ENCODE results near the gene NR2E3. TPM values are rescaled to one million over a fixed set of nuclear protein-coding genes. Genes with fewer than 3 reads are reported as not detected.

NR2E3 gene
- total and polyA plus RNA-seq, 9 of the 15 experiments (the other 6 are each of a cell fraction or from before 2014, with no cell fraction given) = not detected

GRCh38 chr15:71808311-71809020 lies 1.9 kb upstream of the NR2E3 start:
- Histone ChIP-seq H3K36me3 (ENCODE audit: control insufficient read depth, insufficient read depth, low read length) (no peaks in the 10 kb centered on the region), H3K27ac (ENCODE audit: extremely low read depth, low read depth, low read length) (no peak overlapping the region), H2AFZ (ENCODE audit: low read depth, low read length) (no peak overlapping the region), H3K9ac (ENCODE audit: insufficient read depth in 1 of 2, low read depth in 2 of 2, low read length in 2 of 2) (no peak overlapping the region), H3K27me3 (ENCODE audit: control insufficient read depth in 2 of 2, insufficient read depth in 2 of 2, low read length in 2 of 2) (peaks cover 35 to 60% of the 10 kb centered on the region in 2 experiments; a peak in 4 of 5 replicates), H3K9me1 (ENCODE audit: control insufficient read depth, insufficient read depth, low read length) (no peaks in the 10 kb centered on the region), H3K4me1 (replicated peaks in 1 of 2; ENCODE audit: control insufficient read depth in 2 of 2, insufficient read depth in 2 of 2, low read length in 2 of 2) (peaks cover 0 to 6% of the 10 kb centered on the region in 2 experiments; a peak in 2 of 5 replicates), H3K79me2 (ENCODE audit: control insufficient read depth, insufficient read depth, low read length) (no peaks in the 10 kb centered on the region), H3K4me2 (ENCODE audit: insufficient read depth, low read length) (no peak overlapping the region), H4K20me1 (replicated peaks; ENCODE audit: control insufficient read depth, insufficient read depth, low read length) (peaks cover 5% of the 10 kb centered on the region), H3K4me3 (no peak overlapping the region), H3K9me3 (replicated peaks; ENCODE audit: control insufficient read depth, insufficient read depth, low read depth, low read length) (no peaks in the 10 kb centered on the region)
- FAIRE-seq (no peak), ATAC-seq (no peak), DNase-seq (ENCODE audit: extremely low read depth in 1 of 4, low spot score in 3 of 4) (no peak)
- in situ Hi-C loops (cut with MboI) (loop anchor here (5.0 kb wide), 1 partner anchor 344 kb away; no protein-coding TSS in a partner anchor), intact Hi-C loops (cut with micrococcal nuclease) (loop anchor here (10.0 kb wide), 2 partner anchors 364 to 424 kb away; no protein-coding TSS in a partner anchor)
- ChIA-PET POLR2A (interaction anchor here (0.9 kb wide), 1 partner anchor 339 kb away, joined by 4 read pairs; no protein-coding TSS in a partner anchor), CTCF (ENCODE audit: low intra/inter-chr PET ratio) (no interaction called here)
- under 1% methylated on average over 11 of the region's 18 CpGs for WGBS (ENCODE audit: insufficient coverage, low coverage, missing lambda C conversion rate)
- no TSS peak for BruUV-seq (replicated peaks)
- TF ChIP-seq SAFB2 (IDR thresholded peaks at IDR 0.05; ENCODE audit: borderline replicate concordance, low read depth, low read length, severe bottlenecking) (no peak), ADNP (tag; IDR thresholded peaks at IDR 0.05) (no peak), CXXC5 (CRISPR knock-in tag; IDR thresholded peaks at IDR 0.05) (no peak), HOXB6 (CRISPR knock-in tag; IDR thresholded peaks at IDR 0.05; ENCODE audit: borderline replicate concordance) (no peak), ZNF174 (CRISPR knock-in tag; IDR thresholded peaks at IDR 0.05) (no peak), RFX1 (IDR thresholded peaks at IDR 0.05) (no peak), RNF2 (IDR thresholded peaks at IDR 0.05) (no peak), GATAD2A (IDR thresholded peaks at IDR 0.05) (no peak), GMEB1 (CRISPR knock-in tag; IDR thresholded peaks at IDR 0.05) (no peak), ZNF507 (tag; conservative IDR thresholded peaks at IDR 0.05) (no peak), ZNF277 (CRISPR knock-in tag; IDR thresholded peaks at IDR 0.05; ENCODE audit: borderline replicate concordance) (no peak)
- TF ChIP-seq, protein P1, sequence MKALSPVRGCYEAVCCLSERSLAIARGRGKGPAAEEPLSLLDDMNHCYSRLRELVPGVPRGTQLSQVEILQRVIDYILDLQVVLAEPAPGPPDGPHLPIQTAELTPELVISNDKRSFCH (CRISPR knock-in tag; IDR thresholded peaks at IDR 0.05) = no peak
- TF ChIP-seq, protein P1 (tag; IDR thresholded peaks at IDR 0.05) = no peak
- TF ChIP-seq, protein P2, sequence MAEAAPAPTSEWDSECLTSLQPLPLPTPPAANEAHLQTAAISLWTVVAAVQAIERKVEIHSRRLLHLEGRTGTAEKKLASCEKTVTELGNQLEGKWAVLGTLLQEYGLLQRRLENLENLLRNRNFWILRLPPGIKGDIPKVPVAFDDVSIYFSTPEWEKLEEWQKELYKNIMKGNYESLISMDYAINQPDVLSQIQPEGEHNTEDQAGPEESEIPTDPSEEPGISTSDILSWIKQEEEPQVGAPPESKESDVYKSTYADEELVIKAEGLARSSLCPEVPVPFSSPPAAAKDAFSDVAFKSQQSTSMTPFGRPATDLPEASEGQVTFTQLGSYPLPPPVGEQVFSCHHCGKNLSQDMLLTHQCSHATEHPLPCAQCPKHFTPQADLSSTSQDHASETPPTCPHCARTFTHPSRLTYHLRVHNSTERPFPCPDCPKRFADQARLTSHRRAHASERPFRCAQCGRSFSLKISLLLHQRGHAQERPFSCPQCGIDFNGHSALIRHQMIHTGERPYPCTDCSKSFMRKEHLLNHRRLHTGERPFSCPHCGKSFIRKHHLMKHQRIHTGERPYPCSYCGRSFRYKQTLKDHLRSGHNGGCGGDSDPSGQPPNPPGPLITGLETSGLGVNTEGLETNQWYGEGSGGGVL (CRISPR knock-in tag; IDR thresholded peaks at IDR 0.05) = no peak
- TF ChIP-seq, protein P3, sequence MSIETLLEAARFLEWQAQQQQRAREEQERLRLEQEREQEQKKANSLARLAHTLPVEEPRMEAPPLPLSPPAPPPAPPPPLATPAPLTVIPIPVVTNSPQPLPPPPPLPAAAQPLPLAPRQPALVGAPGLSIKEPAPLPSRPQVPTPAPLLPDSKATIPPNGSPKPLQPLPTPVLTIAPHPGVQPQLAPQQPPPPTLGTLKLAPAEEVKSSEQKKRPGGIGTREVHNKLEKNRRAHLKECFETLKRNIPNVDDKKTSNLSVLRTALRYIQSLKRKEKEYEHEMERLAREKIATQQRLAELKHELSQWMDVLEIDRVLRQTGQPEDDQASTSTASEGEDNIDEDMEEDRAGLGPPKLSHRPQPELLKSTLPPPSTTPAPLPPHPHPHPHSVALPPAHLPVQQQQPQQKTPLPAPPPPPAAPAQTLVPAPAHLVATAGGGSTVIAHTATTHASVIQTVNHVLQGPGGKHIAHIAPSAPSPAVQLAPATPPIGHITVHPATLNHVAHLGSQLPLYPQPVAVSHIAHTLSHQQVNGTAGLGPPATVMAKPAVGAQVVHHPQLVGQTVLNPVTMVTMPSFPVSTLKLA (conservative IDR thresholded peaks at IDR 0.05) = no peak

All from K562 (cell line).